Stomach smooth muscle (tissue), 2 donors: ENCODE measurements around the gene TAPT1.

Source experiments
- H3K27ac ChIP-seq: one replicate; pipeline ENCODE4 v1.7.0; 2013; ENCODE audit warnings: mild to moderate bottlenecking, low read length, inconsistent platforms
- H3K27me3 ChIP-seq, 2 donors: one replicate each; pipeline ENCODE4 v1.7.0; 2013; ENCODE audit warnings: low read length in 2 of 2; ENCODE audit not compliant: insufficient read depth in 2 of 2, control insufficient read depth in 1 of 2
- H3K36me3 ChIP-seq, 2 donors: one replicate each; pipeline ENCODE4 v1.7.0; 2013; ENCODE audit warnings: low read length in 2 of 2; ENCODE audit not compliant: control insufficient read depth in 2 of 2, insufficient read depth in 2 of 2
- H3K4me1 ChIP-seq: one replicate; pipeline ENCODE4 v1.7.0; 2013; ENCODE audit warnings: low read length; ENCODE audit not compliant: control insufficient read depth, insufficient read depth
- H3K4me3 ChIP-seq, 2 donors: one replicate each; pipeline ENCODE4 v1.7.0; 2013; ENCODE audit warnings: low read length in 2 of 2
- H3K9ac ChIP-seq, 2 donors: one replicate each; pipeline ENCODE4 v1.7.0; 2013; ENCODE audit warnings: low read length in 2 of 2, mild to moderate bottlenecking in 1 of 2
- H3K9me3 ChIP-seq, 2 donors: one replicate each; pipeline ENCODE4 v1.7.0; 2013; ENCODE audit warnings: low read length in 2 of 2; ENCODE audit not compliant: control insufficient read depth in 2 of 2
- donor health status: healthy.
- donor health status: Pancreatic carcinoma.

Gene TAPT1

DNA sequence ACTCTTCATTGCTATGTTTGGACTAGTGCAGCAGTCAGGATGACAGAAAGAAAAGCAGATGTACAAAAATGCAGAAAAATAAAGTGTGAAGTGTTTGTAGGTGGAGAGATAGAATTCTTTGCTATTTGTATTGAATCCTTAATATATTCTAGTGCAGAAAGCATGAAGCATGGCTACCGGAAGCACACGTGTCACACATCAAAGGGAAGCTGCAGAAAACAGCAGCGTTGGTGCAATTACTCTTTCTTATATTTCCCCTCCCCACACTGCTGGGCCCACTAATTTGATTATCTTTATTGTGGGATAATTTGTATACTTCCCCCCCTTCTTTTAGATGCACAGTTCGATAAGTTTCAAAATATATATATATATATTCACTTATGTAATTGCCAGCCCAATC, 35.9 kb upstream of the TAPT1 start:
- Histone ChIP-seq H3K4me3 (no peak overlapping the region), H3K36me3 (no peaks in the 10 kb centered on the region), H3K9ac (no peak overlapping the region), H3K9me3 (no peaks in the 10 kb centered on the region), H3K27me3 (no peaks in the 10 kb centered on the region), H3K4me1 (no peaks in the 10 kb centered on the region), H3K27ac (no peak overlapping the region)

DNA sequence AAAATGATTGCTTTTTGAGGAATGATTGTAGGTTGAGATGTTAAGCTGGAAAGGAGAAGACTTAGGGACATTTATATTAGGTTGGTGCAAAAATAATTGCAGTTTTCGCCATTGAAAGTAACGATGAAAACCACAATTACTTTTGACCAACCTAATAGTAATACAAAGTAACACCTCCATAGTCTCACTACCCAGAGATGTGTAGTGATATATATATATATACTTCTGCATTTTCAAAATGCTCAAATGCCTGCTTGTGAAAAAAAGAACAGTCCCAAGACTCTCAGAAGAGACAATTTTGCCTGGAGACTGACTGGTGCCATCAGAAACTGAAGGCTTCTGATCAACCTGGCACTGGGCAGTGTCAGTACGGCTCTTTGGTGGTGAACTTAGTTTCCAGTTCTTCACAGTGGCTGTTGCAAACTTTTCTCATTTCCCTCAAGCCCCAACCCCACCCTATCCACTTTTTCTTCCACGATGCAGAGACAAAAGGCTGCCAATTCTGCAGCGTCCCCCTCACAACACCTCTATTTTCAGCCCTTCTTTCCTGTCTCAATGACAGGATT, 35.1 kb upstream of the TAPT1 start:
- H3K9me3 ChIP-seq: no peaks in the 10 kb centered on the region
- H3K27me3 ChIP-seq: no peaks in the 10 kb centered on the region
- no peak overlapping the region for H3K9ac ChIP-seq

DNA sequence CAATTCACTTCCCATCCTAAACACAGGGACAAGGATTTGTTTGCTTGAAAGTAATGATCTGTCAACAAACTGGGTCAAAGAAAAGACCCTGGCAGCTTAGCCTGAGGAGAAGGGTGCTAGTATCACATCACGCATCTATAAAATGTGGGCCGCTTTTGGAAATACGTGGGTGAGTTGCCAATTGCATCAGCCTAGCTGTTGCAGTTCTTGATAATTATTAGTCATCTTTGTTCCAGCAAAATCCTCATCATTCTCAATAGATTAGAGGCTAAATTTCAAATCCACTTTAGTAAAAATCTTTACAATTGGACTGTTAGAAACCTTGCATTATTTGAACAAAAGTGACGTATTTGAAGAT, 33.6 kb upstream of the TAPT1 start:
- Histone ChIP-seq H3K27me3 (no peaks in the 10 kb centered on the region), H3K27ac (no peak overlapping the region), H3K36me3 (peaks cover 0 to 3% of the 10 kb centered on the region in 2 donors), H3K4me3 (no peak overlapping the region), H3K9me3 (no peaks in the 10 kb centered on the region), H3K4me1 (no peaks in the 10 kb centered on the region), H3K9ac (no peak overlapping the region)

More for the DNA sequence above, 35.1 kb upstream of the TAPT1 start:
- no peak overlapping the region for H3K4me3 ChIP-seq
- H3K27ac ChIP-seq: no peak overlapping the region
- peaks cover 0 to 3% of the 10 kb centered on the region in 2 donors for H3K36me3 ChIP-seq
- no peaks in the 10 kb centered on the region for H3K4me1 ChIP-seq

DNA sequence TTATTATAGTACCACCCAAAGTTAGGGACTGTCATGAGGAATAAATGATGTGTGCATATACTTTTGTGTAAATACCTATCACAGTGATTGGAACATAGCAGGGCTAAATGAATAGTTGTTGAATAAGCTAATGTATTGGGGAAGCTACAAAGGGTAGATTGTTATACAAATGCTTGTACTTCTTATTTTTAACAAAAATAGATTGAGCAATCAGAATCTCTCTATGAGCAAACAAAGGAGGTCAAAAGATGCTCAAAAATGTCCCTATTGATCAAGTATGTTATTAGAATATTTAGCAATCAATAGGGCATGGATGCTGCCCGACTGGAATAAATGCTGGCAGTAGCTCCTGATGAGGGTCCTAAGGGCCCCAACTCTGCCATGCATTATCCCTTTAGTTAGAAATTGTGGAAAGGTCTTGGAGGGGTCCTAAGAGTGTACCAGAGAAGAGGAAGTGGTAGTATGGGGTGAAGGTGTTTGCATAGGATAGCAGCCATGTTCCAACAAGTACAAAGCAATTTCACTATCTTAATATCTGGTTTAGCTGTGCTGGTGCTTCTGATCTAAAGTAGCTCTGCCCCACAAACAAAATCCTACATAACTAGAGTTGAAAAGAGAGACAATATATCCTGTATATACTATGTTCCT, 33.1 kb upstream of the TAPT1 start:
- Histone ChIP-seq H3K27ac (no peak overlapping the region), H3K4me3 (no peak overlapping the region), H3K9ac (no peak overlapping the region), H3K4me1 (no peaks in the 10 kb centered on the region), H3K27me3 (no peaks in the 10 kb centered on the region), H3K9me3 (no peaks in the 10 kb centered on the region), H3K36me3 (peaks cover 0 to 3% of the 10 kb centered on the region in 2 donors)

DNA sequence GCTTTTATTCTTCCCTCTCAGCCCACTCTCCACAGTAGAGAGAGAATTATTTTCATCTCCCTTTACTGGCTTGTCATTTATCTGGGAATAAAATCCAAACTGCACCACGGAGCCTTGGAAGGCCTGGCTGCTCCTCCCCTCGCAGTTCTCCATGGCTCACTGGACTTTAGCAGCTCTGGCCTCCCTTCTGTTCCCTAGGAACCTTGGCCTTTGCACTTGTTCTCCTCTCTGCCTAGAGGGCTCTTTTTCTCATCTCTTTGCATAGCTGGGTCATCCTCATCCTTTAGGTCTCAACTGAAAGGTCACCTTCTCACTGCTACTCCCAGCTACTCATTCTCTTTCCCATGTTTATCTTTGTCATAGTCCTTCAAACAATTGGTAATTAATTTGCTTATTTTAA, 31.3 kb upstream of the TAPT1 start:
- H3K9ac ChIP-seq: no peak overlapping the region
- H3K4me3 ChIP-seq: no peak overlapping the region
- H3K4me1 ChIP-seq: no peaks in the 10 kb centered on the region
- H3K27me3 ChIP-seq: no peaks in the 10 kb centered on the region
- no peaks in the 10 kb centered on the region for H3K9me3 ChIP-seq
- H3K36me3 ChIP-seq: peaks cover 3 to 5% of the 10 kb centered on the region in 2 donors
- no peak overlapping the region for H3K27ac ChIP-seq

DNA sequence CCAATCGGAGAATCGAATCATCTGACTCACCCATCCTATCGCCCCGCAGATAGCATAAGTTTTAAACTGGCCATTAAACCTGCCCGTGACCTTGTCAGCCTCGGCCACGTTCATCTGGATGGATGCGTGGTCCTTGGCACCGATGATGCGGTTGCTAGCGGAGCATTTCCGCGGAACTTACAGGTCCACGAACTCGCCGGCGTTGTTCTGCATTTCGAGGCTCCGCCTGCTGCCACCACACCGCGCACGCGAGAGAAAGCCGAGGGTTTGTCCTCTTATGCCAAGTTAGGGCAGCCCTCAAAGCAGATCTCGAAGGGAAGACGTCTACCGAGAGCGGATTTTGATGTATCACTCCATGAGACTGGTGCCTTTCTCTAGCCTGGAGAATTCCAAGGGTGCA, 30.1 kb upstream of the TAPT1 start:
- peaks cover 3 to 7% of the 10 kb centered on the region in 2 donors for H3K36me3 ChIP-seq
- no peaks in the 10 kb centered on the region for H3K9me3 ChIP-seq
- no peak overlapping the region for H3K27ac ChIP-seq
- H3K4me1 ChIP-seq: no peaks in the 10 kb centered on the region
- no peak overlapping the region for H3K4me3 ChIP-seq
- no peak overlapping the region for H3K9ac ChIP-seq
- no peaks in the 10 kb centered on the region for H3K27me3 ChIP-seq

DNA sequence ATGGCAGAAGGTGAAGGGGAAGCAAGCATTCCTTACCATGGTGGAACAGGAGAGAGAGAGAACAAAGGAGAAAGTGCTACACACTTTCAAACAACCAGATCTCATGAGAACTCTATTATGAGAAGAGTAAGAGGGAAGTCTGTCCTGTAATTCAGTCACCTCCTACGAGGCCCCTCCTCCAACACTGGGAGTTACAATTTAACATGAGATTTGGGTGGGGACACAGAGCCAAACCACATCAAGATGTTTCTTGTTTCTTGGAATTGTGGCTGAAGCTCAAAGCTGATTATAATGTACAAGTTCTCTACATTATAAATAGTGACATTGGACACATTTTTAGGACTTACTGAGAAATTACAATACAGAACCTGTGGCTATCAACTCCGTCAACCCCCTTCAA, 29.5 kb upstream of the TAPT1 start:
- Histone ChIP-seq H3K27me3 (no peaks in the 10 kb centered on the region), H3K36me3 (peaks cover 3 to 7% of the 10 kb centered on the region in 2 donors), H3K4me3 (no peak overlapping the region), H3K4me1 (no peaks in the 10 kb centered on the region), H3K9me3 (no peaks in the 10 kb centered on the region), H3K27ac (no peak overlapping the region), H3K9ac (no peak overlapping the region)

DNA sequence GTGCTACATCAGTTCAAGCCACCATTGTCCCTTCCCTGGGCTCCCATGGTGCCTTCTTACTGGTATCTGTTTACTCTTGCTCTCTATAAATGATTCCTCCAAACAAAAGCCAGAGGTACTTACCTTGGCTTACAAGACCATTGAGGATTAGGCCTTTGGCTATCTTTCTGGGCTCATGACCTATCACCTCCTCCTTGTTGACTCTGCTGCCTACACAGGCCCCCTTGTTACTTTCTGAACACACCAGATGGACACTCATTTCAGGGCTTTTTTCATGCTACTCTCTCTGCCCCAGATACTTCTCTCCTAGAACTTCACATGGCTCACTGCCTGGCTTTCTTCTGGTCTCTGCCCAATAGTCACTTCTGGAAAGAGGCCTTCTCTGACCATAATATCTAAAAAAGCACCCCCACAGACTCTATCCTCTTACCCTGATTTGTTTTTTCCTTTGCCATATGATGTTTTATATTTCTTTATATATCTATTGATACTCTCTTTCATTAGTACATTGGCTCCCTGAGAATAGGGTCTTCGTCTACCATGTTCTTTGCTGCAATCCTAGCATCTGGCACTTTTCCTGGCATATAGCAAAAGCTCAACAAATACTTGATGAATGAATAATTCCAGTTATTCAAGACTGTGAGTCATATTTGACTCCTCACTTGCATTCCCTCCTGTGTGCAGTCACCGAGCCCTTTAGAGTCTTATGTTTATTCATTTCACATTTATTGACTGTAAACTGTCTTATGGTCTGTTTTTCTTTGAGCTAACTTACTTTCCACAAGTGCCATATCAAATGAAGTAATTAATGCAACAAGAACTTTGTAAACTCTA, 27.1 kb upstream of the TAPT1 start:
- no peaks in the 10 kb centered on the region for H3K27me3 ChIP-seq
- H3K36me3 ChIP-seq: peaks cover 3 to 7% of the 10 kb centered on the region in 2 donors
- H3K9me3 ChIP-seq: no peaks in the 10 kb centered on the region
- no peak overlapping the region for H3K27ac ChIP-seq
- H3K4me3 ChIP-seq: no peak overlapping the region
- H3K9ac ChIP-seq: no peak overlapping the region
- no peaks in the 10 kb centered on the region for H3K4me1 ChIP-seq

DNA sequence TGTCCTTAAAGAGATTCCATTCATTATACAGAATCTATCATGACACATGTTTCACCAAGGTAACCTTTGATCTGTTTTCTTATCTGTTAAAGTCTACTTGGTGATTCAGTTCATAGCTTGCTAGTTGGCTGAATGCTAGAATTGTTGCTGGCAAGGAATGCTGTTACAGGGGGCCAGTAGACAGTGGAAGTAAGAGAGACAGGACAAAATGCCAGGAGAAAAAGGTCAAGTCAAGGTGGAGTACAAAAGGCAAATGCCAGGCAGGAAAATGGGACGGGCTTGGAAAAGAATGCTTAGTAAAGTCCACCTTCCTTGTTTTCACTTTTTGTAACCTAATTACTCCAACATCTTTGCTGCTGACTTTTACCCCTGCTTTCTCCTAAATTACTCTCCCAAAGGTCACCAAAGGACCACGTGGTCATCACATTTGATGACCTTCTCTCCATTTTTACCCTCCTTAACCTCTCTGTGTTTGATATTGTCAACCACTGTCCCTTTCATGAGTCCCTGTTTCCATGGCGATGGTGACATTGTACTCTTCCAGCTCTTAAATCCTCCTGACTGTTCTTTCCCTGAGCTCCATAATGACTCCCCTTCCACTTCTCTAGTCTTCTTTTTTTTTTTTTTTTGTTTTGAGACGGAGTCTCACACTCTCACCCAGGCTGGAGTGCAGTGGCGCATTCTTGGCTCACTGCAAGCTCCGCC, 24.5 kb upstream of the TAPT1 start:
- Histone ChIP-seq H3K9me3 (no peaks in the 10 kb centered on the region), H3K27me3 (no peaks in the 10 kb centered on the region), H3K4me1 (no peaks in the 10 kb centered on the region), H3K36me3 (peaks cover 0 to 7% of the 10 kb centered on the region in 2 donors), H3K4me3 (no peak overlapping the region), H3K9ac (no peak overlapping the region), H3K27ac (no peak overlapping the region)

DNA sequence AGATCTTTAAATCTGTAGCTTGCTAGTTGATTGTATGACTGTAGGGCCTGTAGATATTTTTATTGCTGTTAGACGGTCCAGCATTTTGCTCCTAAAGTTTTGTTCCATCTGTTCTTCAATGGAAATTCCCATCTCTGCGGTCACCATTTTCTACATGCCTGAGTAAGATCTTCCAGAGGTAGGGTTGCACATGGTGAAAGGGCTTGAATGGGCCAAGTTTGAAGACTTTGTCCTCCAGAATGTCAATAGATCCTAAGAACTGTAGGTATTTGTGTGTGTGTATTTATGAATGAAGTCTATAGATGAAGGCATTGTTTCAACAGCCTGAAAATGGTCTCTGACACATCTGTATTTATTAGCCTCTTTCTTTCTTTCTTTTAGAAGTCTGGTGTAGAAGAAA, 22.3 kb upstream of the TAPT1 start:
- Histone ChIP-seq H3K4me1 (no peaks in the 10 kb centered on the region), H3K27ac (no peak overlapping the region), H3K4me3 (no peak overlapping the region), H3K9ac (no peak overlapping the region), H3K27me3 (no peaks in the 10 kb centered on the region), H3K9me3 (no peaks in the 10 kb centered on the region), H3K36me3 (peaks cover 0 to 7% of the 10 kb centered on the region in 2 donors)
